NCI-H1694 (cell line): ENCODE results near the gene NUDT3.
"Not testable (repeated sequence)": the region's sequence is repeated elsewhere in the genome, so short reads cannot be mapped to it uniquely, and the experiment has no call there.

Experiments
- DNase-seq: peaks from one replicate; lab custom pipeline; 2025; lab: John Stamatoyannopoulos, UW

The NUDT3 gene

DNA sequence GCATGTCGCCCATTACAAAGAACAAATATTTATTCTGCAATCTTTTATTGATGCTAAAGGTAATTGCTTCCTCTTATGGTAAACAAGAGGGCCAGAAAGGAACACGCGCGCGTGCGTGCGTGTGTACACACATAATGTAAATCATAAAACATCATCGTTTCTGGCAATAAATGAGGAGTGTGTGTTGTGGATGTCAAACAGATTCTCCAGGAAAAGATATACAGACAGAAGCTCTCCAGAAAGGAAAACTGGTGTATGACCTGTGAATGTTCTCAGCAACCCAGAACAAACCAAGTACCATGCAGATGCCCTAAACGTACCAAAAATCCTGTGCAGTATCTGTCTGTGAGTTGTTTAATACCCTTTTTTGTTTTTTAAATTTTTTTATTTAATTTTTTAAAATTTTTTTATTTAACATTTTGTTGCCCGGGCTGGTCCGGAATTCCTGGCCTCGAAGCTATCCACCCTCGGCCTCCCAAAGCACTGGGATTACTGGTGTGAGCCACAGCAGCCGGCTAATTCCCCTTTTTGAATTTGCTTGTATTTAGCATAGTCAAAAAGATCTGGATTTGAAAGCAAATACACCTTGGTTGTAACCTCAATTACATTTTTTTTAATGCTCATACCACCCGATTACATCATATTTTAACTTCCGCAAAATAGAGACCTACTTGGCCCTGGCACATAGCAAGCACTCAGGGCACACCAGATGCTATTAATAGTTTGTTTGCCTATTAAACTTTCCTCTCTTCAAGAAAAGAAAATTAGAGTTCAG lies 909 bp upstream of the NUDT3 start:
- no peak for DNase-seq

DNA sequence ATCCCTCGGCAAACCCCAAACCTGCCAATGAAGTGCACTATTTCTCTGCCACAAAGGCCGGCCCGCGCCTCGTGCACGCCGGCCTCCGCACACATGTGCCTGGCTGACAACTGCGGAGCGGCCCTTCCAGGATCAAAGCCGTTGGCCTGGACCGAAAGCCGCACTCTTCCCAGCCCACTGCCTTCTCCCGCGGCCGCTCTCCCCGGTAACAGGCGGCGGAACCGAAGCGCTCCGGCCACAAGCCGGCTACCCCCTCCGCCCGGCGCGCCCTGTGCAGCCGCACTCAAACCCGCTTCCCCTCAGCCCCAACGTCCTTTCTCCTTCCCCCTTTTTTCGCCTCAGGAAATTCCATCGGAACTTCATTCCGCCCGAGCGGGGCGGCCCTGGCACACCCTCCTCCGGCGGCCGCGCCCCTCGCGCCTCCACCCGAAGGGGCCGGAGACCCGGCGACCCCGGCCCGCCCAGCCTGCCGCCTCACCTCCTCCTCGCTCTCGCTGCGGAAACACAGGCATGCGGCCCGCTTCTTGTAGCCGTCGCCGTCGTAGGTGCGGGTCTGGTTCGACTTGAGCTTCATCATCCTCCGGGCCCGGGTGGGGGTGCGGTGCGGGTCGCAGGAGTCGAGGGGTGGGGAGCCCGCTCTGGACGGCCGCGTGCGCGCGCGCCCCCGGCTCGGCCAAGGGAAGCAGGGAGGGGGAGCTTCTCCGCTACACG lies 528 bp downstream of the NUDT3 start:
- peak; percentile 41 for DNase-seq

- DNase-seq: no peak
These were observed 1.0 kb downstream of the NUDT3 start for GRCh38 chr6:34391473-34391785.

DNA sequence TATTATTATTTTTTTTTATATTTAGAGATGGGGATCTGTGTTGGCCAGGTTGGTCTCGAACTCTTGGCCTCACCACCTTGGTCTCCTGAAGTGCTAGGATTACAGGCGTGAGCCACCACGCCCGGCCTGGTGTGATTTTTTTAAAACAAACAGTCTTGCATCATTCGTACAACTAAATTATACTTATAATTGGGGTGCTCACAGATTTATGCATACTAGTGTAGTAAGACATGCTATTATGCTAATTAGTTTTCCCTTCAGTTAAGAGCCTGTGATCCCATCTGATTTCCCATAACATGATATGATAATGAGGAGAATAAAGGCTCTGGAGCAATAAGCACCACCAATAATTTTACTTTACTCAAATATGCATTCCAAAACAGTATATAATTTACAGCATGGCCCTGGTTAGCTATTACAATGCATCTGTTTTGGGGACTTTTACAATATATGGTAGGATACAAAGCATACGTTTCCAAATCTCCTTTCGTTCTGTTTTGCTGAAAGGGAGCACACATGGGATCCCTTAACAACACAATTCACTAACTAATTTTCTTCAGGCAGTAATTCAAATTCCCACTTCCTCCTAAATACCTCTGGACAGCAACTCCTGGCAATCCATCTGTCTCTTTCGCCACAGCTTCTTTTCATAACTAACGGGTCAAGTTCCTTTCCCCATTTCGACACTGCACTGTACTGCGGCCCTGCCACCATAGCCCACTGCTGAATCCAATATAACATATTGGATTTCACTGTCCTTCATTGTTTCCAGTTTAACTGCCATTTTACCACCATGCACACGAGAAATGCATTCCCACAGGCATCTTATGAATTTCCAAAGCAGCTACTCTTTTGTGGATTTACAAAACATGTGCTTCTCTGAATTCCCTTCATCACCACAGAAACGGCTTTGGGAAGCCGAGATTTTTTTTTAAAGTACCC lies 1.7 kb downstream of the NUDT3 start:
- DNase-seq: peak; percentile 17

GRCh38 chr6:34389034-34389433 lies 3.4 kb downstream of the NUDT3 start:
- DNase-seq: no peak

GRCh38 chr6:34388421-34388820 lies 4.0 kb downstream of the NUDT3 start:
- DNase-seq: no peak

DNA sequence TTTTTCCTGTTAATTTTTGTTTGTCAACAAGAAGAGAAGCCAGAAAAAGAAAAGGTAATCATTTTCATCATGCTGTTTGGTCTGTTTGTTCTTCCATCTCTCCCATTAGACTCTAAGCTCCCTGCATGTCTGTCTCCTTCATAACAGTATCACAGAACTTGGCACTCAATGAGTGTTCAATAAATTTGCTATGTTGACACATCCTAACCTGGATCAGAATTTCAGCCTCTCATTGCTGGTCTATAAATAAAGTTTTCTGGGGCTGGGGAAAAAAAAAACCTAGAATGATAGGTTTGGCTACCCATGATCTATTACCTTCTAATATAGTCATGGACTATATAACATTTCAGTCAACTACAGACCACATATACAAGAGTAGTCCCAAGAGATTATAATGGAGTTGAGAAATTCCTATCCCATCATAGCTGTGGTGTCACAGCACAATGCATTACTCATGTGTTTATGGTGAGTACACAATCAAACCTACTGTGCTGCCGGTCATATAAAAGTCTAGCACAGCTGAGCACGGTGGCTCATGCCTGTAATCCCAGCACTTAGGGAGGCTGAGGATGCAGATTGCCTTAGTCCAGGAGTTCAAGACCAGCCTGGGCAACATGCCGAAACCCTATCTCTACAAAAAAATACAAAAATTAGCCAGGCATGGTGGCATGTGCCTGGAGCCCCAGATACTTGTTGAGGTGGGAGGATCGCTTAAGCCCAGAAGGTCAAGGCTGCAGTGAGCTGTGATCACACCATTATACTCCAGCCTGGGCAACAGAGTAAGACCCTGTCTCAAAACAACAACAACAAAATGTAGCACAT lies 5.9 kb downstream of the NUDT3 start:
- DNase-seq: no peak

GRCh38 chr6:34385793-34386195 lies 6.7 kb downstream of the NUDT3 start:
- no peak for DNase-seq

GRCh38 chr6:34384321-34385153 lies 7.9 kb downstream of the NUDT3 start:
- DNase-seq: no peak

GRCh38 chr6:34383656-34384320 lies 8.7 kb downstream of the NUDT3 start:
- DNase-seq: no peak

GRCh38 chr6:34383161-34383631 lies 9.3 kb downstream of the NUDT3 start:
- DNase-seq: no peak

DNA sequence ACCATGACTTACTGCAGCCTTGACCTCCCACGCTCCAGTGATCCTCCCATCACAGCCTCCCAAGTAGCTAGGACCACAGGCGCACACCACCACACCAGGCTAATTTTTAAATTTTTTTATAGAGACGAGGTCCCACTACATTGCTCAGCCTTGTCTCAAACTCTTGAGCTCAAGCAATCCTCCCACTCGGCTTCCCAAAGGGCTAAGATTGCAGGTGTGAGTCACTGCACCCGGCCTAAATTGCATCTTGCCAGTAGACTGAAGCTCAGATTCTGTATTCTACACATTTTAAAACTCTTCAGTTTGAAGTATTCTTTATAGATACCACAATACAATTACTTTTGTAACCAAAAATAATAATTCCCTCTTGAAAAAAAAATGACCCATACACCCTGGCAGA lies 11.4 kb downstream of the NUDT3 start:
- DNase-seq: no peak

GRCh38 chr6:34378470-34378869 lies 14.0 kb downstream of the NUDT3 start:
- no peak for DNase-seq

- no peak for DNase-seq
These were observed 14.5 kb downstream of the NUDT3 start for GRCh38 chr6:34377984-34378383.

GRCh38 chr6:34377571-34377970 lies 14.9 kb downstream of the NUDT3 start:
- DNase-seq: not testable (repeated sequence)

DNA sequence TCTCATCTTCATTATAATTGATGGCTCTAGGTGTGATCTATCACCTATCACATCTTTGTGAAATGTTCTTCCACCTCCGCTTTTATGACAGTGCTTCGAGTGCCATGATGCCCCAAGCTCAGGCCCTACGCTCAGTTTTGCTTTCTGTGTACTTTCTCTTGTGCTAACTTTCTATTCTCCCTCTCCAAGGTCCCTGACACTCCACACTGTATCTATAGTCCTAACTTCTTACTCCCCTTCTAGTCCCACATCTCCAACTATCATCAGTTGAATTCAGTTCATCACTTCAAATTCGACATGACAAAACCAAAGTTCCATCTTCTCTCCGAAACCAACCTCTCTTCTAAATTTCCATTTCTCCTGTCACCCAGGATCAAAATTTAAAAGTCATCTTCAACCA lies 16.6 kb downstream of the NUDT3 start:
- no peak for DNase-seq

- no peak for DNase-seq
These were observed 18.0 kb downstream of the NUDT3 start for GRCh38 chr6:34374508-34374907.

- DNase-seq: no peak
These were observed 18.4 kb downstream of the NUDT3 start for GRCh38 chr6:34374069-34374468.

DNA sequence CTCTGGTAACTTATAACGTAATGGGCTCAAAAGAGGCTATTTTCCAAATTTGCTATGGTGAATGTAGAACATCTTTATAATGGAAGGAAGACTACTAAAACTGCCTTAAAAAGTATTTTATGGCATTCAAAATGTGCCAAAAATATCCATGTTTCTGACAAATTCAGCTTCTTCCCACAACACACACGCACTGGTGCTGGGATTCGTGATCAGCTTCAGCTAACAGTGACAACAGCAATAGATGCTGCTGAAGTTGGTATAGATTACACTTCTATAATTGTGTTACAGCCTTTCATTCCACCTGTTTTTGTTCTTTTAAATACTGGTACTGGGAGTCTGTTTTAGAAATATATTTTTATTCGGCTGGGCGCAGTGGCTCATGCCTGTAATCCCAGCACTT lies 19.0 kb downstream of the NUDT3 start:
- DNase-seq: no peak

- DNase-seq: not testable (repeated sequence)
These were observed 20.6 kb downstream of the NUDT3 start for GRCh38 chr6:34371865-34372264.
